Fibroblast of skin of abdomen (primary cell): ENCODE data around the gene ANGPTL8.
A peak's percentile ranks its signal among the peaks of the same experiment; 100 is the strongest.

Experiments
- DNase-seq: peaks from one replicate; pipeline ENCODE4 v3.0.0-alpha.2; 2013

ANGPTL8 gene

GRCh38 chr19:11236324-11237301, 2.8 kb upstream of the ANGPTL8 start:
- DNase-seq: no peak

GRCh38 chr19:11237321-11237720, 2.1 kb upstream of the ANGPTL8 start:
- DNase-seq: no peak

GRCh38 chr19:11238041-11238440, 1.4 kb upstream of the ANGPTL8 start:
- no peak for DNase-seq

GRCh38 chr19:11238781-11239376, 540 bp upstream of the ANGPTL8 start:
- DNase-seq: no peak

- DNase-seq: no peak
These were observed 607 bp downstream of the ANGPTL8 start for GRCh38 chr19:11240008-11240444.

- no peak for DNase-seq
These were observed 2.6 kb downstream of the ANGPTL8 start for GRCh38 chr19:11242025-11242424.

- DNase-seq: peak; percentile 44
These were observed 3.7 kb downstream of the ANGPTL8 start for GRCh38 chr19:11242864-11243797.

- no peak for DNase-seq
These were observed 4.4 kb downstream of the ANGPTL8 start for GRCh38 chr19:11243798-11244169.

- no peak for DNase-seq
These were observed 5.6 kb downstream of the ANGPTL8 start for GRCh38 chr19:11244846-11245589.

- no peak for DNase-seq
These were observed 7.5 kb downstream of the ANGPTL8 start for GRCh38 chr19:11246941-11247340.

GRCh38 chr19:11247391-11247790, 8.0 kb downstream of the ANGPTL8 start:
- no peak for DNase-seq

GRCh38 chr19:11247934-11248333, 8.5 kb downstream of the ANGPTL8 start:
- DNase-seq: no peak

GRCh38 chr19:11248852-11249251, 9.4 kb downstream of the ANGPTL8 start:
- DNase-seq: no peak

GRCh38 chr19:11251217-11251616, 11.8 kb downstream of the ANGPTL8 start:
- DNase-seq: no peak

GRCh38 chr19:11251650-11252314, 12.4 kb downstream of the ANGPTL8 start:
- no peak for DNase-seq

GRCh38 chr19:11252665-11253355, 13.4 kb downstream of the ANGPTL8 start:
- DNase-seq: no peak

- no peak for DNase-seq
These were observed 15.2 kb downstream of the ANGPTL8 start for GRCh38 chr19:11254666-11255065.

- DNase-seq: no peak
These were observed 16.8 kb downstream of the ANGPTL8 start for GRCh38 chr19:11256189-11256588.

GRCh38 chr19:11257846-11258380, 18.5 kb downstream of the ANGPTL8 start:
- DNase-seq: no peak

- no peak for DNase-seq
These were observed 21.6 kb downstream of the ANGPTL8 start for GRCh38 chr19:11260996-11261395.
